Middle frontal gyrus (tissue), 1 donor: Measurements from ENCODE around the gene GALNT9.

Experiments used
- DNase-seq: peaks from one replicate; pipeline ENCODE4 v3.0.0-alpha.2; 2015; ENCODE audit warnings: low spot score; ENCODE audit errors: extremely low spot score

The GALNT9 gene

DNA sequence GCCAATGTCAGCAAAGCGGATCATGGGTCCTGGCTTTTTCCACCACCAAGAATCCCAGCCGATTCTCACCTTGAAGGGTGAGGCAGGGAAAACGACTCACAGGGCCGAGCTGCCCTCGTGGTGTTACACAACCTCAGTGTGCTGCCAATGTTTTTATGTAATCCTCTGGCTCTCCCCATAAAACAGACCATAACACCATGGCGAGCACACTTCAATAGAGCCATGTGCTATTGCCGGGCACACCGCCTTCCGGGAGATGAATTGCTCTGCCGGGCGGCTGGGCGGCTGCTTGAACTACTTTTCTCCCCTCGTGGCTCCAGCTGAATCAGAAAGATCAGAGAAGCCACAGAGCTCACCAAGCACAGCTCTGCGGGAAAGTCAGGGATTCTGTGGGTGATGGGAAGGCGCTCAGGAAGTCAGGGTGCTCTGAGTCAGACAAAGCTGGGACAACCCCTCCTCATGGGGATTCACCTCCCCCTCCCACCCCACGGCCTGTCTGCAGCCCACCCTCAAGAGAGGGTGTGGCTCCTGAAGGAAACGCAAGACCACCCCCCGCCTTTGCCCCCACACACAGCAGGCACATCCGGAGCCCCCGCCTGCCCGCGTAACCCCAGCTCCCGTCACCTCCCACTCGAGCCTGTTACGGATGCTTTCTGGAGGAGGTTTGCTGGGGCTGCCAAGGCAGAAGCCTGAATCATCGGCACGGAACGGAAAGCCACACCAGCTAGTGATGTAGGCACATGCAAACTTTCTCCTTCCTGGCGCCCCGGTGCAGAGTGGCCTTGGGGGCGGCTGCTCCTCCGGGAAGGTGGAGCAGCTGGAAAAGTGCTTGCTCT, 1.8 kb downstream of the GALNT9 start:
- peak; percentile 38 for DNase-seq

DNA sequence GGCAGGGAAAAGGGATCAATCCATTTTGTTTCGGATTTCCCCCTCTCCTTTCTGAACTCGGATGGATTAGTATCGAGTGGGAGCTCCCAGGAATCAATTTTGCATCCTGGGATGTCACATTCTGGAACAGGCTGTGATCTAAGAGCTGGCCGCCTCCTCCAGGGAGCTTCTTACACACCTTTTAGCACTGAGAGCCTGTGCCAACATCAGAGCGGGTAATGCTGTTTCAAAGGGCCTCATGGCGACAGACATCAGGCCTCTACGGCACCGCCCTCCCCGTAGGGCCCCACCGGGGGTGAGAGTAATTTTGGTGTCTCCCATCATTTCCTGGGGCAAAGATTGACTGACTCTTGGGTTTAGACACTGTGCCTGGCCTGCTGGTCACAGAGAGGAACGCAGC, 2.7 kb downstream of the GALNT9 start:
- DNase-seq = no peak

DNA sequence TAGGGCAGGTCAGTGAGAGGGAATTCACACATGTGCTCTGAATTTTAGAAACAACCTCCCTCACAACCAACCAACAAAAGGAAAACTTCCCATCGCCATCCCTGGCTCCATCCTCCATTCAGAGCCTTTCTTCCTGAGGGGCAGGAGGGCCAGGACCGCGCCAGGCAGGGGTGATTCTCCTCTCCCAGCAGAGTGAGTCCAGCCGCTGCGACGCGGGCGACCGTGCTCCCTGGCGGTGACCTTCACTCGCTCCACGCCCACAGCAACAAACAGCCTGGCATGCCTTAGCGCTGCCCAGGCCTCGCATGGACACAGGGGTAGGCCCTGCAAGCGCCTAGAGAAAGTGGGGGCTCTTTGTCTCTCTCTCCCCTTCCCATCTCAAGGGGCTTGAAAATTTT, 3.7 kb downstream of the GALNT9 start:
- no peak for DNase-seq

DNA sequence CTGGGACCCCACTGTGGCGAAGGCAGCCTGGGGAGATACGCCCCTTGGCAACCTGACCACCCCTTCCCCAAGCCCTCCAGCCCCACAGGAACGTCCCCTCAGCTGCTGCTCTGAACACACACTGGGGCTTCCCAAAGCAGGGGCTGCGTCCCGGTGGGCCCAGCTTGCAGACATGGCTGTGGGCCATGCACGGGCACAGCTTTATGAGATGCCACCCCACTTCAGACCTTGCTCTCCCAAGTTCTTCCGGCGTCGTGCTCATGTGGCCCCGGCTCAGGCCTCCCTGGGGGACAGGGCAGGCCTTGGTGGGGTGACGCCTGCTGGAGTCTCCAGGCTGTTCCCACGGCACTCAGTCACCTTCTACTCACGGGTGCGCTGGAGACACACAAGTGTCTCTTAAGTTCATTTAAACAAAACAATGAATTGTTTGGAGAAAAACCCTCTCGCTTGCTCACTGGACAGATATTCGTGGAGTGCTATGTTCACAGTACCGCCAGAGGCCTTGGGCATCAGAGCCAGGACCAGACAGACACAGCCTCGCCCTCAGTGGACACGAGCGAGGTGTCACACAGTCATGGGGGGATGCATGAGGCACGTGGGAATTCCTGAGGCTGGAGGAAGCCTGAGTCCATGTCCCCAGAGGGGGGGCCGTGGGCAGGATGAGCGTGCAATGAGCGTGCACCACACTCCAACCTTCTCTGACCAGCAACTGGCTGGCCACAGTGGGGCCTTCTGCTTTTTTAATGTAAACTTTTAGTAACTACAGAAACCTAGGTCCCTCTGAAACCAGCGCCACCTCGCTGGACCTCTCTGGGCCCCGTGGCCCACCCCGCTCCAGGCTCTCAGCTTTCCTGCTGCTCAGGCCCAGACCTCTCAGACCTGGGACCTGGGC, 4.3 kb downstream of the GALNT9 start:
- DNase-seq = no peak

DNA sequence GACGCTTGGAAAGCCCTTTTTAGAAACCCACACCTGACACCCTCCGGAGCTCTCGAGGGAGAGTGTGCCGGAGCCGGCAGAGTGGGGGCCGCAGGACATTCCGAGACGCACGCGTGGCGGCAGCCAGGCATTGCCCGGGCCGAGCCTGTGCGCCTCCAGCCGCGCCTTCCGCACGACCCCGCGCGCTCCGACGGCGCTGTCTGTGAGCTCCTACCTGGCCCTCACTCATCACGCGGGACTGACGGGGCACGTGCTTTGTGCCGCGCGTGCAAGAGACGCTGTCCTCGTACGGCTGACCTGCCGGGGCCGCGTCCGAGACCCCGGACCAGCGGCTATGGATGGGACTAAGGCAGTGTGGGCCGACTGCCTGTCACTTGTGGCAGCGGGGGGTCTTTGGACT, 5.2 kb downstream of the GALNT9 start:
- no peak for DNase-seq

DNA sequence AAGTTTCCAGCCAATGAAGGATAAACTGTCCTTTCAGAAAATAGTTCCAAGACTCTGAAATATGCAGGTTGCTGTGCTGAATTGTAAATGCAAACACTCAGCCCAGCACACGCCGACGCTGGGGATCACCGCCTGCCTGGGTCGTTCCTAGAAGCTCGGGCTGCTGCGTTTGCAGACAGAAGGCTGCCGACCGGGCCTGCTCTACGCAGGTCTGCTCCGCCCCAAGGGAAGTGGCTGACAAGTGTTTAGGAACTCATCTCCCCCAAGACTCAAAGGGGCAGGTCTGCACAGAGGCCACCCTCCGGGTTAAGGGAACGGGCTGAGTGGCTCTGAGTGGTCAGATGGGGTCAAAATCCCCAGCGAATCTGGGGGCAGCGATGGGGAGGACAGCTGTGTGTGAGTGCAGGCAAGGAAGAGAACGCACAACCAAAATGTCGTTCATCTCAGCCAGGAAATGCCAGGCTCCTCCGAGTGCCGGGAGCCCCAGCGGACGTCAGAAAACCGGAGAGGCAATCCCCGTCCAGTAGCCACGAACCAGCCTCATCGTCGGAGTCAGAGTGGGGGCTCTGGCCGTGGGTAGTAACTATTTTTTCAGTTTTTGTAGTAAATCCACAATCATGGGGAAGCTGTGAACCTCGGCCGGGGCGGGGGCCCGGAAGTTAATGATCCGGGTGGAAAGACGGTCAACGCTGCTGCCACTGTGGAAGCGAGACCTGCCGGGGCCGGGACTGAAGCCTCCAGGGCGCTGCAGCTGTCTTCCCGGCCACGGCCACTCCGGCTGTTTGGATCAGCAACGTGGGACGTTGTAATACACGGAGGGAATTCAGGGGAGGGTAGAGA, 6.0 kb downstream of the GALNT9 start:
- no peak for DNase-seq

DNA sequence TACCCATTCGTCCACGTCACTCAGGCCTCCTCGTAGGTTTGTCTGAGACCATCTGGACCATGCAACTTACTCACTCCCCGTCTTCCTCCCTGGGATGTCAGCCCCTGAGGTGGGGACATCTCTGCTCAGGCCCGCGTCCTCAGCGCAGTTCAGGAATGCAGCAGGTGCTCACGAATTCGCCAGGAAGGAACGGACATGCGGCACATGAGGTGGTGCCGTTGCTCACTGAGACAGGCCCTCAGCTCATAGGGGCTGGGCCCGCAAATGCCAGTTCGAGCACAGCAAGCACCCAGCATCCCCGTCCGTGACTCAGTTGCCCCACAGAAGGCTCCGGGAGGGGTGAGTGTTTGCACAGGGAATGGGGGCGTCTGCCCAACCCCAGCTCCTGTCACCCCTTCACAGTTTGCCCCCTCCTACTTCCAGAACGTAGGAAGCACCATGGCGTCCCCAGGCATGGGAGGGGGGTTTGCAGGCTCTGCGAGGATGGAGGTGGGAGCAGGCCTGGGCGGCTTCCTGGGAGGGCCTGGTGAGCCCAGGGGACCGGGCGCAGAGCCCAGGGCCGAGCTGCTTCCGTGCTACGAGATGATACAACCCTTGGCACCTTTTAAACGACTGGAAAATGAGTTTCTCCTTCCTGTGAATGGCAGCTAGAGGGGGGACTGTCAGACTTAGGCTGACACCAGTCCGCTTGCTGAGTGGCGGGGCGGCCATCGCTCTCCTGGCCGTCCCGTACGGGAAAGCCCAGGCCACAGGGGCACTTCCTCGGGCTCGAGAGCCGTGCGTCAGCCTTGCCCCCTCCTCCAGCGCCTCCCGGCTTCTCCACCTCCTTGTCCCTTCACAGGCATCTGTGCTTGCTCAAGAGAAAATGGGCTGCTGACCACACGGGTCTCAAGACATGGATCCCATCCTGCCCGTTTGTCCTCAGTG, 6.9 kb downstream of the GALNT9 start:
- DNase-seq = no peak

DNA sequence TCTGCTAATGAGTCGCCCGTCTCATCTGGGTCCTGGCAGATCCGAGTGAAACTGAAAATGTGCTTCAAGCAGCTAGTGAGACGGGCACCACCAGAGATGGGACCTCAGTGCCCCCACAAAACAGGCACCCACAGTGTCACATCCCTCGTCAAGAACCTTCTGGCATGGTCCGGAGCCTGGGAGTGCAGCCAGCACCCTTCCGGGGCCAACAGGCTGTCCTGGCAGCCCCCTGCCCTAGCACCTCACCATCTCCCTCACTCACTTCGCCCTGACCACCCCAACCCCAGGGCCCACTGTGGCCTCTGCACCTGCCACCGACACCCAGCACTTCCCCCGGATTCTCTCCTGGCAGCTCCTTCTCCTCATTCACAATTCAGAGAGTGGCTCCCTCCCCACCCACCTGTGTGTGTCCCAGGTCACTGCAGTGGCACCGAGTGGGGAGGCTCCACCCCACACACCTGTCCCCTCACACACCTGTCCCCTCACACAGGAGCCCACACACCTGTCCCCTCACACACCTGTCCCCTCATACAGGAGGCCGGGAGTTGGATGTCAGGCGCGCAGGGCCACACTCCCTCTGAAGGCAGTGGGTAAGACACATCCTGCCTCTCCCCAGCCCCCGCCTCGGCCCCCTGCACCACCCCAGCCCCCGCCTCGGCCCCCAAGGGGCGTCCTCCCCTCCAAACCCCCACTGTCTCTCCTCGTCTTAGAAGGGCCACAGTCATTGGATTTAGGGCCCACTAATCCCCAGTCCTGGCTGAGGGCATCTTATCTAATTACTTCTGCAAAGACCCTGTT, 7.9 kb downstream of the GALNT9 start:
- no peak for DNase-seq

DNA sequence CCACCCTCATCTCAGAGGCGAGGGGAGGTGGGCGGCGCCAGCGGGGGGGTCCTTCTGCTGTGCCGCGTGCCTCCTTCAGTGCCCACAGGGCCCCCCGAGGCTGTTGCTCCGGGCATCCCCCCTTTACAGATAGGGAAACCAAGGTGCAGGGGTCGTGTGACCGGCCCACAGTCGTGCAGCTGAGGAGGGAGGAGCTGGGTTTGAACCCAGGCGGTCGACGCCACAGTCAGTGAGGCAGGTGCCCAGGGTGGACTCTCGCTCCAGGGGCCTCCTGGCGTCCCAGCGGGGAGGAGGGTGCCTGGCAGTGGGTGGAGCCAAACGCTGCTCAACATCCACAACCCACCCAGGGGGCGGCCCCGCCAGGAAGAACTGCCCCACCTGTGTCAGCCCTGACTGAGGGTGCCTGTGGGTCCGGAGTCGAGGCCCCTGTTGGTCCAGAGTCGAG, 8.6 kb downstream of the GALNT9 start:
- no peak for DNase-seq

DNA sequence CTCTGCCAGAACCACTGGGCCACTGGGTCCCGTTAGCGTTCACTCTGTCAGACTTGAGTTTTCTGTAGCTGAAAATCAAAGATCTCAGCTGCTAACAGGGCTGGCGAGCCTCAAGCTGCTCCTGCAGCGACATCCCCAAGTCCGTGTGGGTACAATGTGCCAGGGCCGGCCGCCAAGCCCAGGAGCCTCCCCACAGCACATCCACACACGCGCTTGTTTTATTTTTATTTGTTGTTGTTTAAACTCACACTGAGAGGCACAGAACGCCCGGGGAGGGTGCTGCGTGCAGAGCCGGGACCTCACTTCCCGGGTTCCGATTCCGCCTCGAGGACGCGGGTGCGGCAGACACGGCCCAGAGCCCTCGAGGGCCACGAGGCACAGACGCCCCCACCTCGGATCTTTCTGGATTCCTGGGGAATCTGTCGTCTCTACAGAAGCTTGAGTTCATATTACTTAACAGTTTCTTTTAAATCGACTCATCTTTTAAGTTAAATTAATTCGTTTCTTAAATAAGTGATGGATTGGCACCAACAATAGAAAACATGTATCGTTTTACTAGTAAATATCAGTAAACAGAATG, 9.3 kb downstream of the GALNT9 start:
- DNase-seq = no peak

DNA sequence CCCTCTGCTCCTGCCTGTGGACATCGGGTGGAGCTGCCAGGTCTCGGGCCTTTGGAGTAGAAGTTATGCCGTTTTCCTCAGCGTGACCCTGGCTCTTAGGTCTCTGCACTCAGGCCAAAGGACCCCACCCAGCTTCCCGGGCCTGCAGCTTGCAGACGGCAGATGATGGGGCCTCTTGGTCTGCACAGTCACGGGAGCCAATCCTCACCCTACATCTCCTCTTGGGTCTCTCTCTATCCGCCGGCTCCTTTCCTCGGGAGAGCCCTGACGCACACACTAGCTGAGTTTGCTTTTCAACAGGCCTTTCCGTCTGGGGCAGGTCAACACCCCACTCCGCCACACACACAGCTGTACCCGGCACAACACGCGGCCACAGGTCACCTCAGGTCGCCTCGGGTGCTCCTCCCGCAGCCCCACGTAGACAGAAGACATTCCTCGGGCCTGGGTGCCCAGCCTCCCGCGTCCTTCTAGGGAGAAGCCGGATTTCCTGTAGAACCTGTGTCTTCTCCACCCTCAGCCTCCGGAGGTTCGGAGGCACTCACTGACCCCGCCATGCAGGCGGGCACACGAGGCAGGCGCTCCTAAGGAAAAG, 9.9 kb downstream of the GALNT9 start:
- no peak for DNase-seq

DNA sequence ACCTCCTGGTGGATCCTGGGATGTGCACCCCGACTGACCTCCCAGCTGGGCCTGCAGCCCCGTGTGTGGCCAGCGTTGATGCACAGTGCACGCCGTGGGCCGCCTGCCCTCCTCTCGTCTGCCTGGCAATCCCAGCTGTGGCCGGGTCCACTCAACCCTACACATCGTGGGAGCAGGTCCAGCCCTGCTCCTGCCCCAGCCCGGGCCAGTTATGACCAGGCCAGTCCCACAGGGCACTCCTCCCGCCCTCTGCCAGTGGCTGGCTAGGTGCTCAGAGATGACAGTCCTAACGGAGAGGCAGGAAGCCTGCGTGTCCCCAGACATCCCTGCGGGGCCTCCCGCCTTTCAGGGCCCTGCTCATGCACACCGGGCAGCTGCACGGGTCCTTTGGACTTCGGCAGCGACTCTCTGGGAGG, 10.8 kb downstream of the GALNT9 start:
- no peak for DNase-seq

DNA sequence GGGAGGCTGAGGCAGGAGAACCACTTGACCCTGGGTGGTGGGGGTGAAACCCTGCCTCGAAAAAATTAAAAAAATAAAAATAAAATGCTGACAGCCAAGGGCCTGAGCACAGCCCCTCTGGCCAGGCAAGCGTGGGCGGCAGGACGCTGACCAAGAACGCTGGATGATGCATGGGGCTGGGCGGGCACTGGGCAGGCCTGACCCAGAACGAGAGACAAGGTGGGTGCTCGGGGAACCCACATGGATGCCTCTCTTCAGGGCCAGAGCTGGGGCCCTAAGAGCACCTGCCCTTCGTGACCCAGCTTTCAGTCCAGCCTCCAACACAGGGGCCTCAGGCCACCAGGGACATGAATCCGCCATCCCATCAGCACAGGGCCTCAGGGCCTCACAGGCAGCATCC, 11.3 kb downstream of the GALNT9 start:
- DNase-seq = no peak

DNA sequence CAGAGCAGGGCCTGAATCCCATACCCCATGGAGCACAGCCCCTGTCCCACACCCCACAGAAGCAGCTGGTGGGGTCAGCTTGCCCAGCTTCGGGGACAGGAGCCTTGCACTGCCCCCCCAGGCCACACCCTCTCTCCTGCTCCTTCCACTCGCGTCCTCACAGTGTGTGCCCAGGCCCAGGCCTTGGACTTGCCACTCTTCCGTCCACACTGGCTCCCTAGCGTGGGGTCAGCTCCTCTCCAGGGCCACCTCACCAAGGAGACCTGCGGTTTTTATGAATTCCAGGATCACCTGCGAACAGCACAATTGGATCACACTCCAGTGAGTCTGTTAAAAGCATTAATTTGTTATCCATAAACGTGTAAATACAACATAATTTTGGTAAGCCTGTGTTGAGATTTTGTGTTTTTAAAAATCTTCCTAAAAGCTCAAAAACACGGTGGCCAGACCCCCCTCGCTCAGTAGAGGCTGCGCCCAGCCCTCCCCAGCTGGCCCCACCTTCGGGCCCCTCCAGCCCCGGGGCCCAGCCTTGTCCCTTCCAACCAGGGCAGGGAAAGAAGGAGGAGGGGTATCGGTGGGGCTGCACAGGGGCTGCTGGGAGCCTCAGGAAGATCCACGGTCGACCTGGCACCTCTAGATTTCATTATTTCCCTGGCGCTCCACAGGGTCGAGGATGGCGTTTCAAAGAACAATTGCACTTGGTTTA, 12.0 kb downstream of the GALNT9 start:
- no peak for DNase-seq

DNA sequence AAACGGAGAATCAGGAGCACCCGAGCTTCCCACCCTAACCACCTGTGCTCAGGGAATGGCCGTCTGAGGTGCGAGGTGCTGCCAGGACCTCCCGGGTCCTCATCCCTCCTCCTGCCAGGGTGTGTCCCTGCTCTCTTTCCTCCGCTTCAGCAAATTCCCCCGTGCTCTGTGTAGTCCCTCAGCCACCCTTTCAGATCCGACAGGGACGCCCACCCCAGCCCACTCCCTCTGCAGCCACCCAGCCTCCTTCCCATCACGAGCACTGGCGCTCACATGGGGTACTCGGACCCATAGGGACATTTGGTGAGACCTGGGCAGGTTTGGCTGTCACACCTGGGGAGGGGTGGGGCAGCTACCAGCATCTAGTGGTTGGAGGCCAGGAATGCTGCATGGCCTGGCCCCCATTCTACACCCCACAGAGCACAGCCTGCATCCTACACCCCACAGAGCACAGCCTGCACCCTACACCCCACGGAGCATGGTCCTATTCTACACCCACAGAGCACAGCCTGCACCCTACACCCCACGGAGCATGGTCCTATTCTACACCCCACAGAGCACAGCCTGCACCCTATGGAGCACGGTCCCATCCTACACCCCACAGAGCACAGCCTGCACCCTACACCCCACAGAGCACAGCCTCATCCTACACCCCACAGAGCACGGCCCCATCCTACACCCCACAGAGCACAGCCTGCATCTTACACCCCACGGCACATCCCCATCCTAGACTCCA, 12.7 kb downstream of the GALNT9 start:
- DNase-seq = no peak

DNA sequence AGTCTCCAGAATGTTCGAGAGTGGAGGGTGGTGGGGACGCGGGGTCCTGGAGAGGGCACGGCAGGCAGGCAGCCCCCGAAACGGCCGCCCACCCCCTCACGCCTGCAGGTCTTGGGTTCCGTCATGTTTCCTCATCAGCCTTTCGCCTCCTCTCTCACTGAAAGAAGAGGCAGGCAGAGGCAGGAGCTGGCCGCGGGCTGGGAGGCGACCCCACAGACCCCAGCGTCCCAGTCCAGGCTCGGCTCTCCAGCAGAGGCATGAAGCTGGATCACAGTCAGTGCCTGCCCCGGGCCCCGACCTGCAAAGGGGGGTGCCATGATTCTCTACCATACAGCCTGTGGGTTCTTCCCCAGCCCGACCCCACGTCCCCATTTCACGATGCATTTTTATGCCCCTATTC, 13.4 kb downstream of the GALNT9 start:
- no peak for DNase-seq

DNA sequence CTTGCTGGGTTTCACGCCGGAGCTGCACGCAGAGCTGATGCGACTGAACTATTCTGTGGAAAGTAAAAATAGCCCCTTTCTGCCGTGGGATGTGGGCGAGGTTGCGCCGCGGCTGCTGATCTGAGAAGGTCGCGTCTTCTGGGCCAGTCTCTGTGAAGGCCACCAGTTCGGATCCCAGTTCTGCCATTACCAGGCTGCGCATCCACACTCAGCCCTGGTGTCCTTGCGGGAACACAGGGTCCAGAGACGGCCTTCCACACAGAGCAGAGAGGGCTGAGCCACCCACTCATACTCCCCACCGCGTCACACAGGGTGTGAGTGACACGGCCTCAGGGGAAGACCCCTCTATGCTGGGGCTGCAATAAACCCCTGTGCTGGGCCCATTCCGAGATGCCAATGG, 13.9 kb downstream of the GALNT9 start:
- no peak for DNase-seq
